ENCODE data around the gene MARCKS. TPM values are rescaled to one million over a fixed set of nuclear protein-coding genes. Genes with fewer than 3 reads are reported as not detected.

MARCKS gene
- total RNA-seq, 1 experiment from 2014 or later: 49.6 TPM

- DNase-seq (ENCODE audit: low spot score): no peak
Measured at GRCh38 chr6:113853252-113853651, 3.9 kb upstream of the MARCKS start.

- peak; percentile 54 for DNase-seq (ENCODE audit: low spot score)
Measured at GRCh38 chr6:113854531-113855499, 2.3 kb upstream of the MARCKS start.

DNA sequence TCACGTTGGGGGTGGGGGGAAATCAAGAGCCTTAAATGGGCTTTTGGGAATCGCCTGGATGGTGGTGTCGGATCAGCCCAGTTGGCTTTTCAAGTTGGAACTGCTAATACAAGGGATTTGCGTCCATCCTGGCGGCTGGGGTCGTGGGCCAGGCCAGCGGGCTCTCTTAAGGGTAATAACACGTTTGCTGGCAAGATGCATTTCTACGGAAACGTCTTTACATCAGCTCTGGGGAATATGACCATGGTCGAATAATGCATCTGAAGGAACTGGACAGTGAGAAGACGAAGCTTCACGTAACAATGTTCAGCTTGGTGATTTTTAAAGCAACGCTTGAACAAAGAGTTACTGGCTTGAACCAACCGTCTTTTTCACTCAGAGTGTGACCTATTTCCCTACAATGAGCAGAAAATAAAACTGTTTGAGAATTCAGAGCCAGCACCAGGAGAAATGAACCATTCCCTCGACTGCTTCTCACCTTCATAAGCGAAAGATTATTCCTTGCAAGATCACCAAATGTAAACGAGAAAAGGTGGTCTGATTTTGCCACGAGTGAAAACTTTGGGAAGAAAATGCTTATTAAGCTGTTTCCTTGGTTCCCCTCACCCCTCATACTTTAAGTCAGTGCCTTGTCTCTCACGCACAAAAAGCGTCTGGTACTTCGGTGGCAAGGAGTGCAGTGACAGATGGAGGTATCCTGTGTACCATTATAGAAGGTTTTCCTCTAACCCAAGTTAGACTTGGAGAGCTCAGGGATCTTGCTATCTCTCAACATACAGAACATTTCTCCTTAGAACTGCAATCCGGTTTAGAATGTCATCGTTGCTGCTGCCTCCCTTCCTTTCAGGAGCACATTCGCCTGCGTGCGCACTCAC is 1.4 kb upstream of the MARCKS start:
- DNase-seq (ENCODE audit: low spot score): peak; percentile 71

GRCh38 chr6:113856375-113856624 is 845 bp upstream of the MARCKS start:
- no peak for DNase-seq (ENCODE audit: low spot score)

DNA sequence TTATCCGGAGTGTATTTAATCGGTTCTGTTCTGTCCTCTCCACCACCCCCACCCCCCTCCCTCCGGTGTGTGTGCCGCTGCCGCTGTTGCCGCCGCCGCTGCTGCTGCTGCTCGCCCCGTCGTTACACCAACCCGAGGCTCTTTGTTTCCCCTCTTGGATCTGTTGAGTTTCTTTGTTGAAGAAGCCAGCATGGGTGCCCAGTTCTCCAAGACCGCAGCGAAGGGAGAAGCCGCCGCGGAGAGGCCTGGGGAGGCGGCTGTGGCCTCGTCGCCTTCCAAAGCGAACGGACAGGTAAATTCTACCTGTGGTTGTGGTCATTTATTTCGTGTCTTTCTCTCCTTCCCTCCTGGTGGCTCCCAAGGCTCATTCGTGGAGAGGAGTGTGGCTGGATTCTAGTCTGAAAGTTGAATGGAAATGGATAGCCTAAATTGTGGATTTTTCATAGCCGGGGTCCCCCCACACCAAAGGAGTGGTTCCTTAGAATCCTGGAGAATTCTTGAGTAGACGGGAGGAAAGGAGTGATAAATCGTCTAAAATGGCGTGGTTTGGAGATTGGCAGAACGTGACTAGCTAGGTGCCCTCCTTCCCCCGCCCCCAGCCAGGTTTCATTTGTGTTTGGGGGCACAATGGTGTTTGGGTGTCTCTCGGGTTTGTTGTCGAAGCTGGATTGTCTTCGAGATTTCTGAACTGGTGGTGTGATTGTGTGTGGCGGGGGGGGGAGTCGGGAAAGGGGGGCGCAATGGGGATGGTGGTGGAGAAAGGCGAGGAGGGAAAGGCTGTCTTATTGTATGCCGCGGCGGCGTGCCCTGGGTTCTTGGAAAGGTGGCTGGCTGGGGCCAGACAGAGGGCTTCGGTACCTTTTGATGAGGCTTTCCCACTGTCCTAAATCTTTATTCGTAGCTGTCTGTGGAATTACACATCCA is 673 bp downstream of the MARCKS start:
- DNase-seq (ENCODE audit: low spot score): peak; percentile 62

DNA sequence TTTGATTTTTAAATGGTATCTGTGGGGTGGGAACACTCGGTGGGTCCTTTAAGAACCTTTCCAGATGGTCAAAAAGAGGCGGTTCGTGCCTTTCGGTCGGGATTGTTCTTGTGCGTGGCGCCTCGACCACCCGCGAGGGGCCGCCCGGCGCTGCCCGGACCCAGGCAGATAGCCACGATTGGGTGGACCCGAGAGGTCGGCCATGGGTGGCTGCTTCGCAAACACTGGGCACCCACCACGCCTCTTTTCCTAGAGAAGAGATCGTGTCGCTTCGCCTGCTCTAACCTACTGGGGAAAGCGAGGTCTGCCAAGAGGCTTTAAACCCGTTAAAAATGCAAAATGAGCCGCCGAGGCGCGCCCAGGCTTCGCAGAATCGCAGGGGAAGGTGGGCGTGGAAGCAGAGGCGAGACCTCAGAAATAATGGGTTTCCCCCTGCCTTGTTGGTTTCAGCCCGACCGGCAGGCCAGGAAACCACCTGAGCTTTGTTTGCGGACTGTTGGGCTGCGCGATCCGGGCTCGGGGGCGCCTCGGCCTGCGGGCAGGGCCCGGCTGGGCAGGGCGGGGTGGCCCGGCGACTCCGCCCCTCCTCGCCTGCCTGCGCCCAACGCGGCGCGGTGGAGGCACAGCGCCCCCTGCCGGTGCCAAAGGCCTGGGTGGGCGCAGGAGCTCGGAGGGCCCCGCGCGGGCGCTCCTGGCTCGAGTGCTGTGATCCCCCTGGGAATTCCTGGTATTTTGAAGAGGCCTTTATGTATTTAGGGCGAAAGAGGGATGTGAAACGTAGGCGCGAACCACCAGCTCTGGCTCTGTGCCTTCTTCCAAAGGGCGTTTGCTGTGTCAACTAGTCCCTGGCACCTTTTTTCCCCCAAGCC is 1.6 kb downstream of the MARCKS start:
- DNase-seq (ENCODE audit: low spot score): peak; percentile 91

DNA sequence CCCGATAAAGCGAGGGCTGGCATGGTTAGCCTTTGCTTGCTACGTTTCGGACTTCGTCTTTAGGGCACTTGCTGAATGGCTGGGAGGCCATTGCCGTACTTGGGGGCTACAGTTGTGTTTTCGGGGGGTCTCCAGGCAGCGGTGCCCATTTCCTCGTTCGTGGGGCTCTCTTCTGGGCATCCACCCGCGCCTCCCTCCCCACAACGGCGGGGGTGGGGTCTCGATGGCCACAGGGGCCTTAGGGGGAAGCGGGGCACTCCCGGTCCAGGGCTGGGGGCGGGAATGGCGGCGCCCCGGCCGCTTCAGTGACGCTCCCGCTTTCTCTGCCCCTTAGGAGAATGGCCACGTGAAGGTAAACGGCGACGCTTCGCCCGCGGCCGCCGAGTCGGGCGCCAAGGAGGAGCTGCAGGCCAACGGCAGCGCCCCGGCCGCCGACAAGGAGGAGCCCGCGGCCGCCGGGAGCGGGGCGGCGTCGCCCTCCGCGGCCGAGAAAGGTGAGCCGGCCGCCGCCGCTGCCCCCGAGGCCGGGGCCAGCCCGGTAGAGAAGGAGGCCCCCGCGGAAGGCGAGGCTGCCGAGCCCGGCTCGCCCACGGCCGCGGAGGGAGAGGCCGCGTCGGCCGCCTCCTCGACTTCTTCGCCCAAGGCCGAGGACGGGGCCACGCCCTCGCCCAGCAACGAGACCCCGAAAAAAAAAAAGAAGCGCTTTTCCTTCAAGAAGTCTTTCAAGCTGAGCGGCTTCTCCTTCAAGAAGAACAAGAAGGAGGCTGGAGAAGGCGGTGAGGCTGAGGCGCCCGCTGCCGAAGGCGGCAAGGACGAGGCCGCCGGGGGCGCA is 2.4 kb downstream of the MARCKS start:
- peak; percentile 38 for DNase-seq (ENCODE audit: low spot score)

GRCh38 chr6:113860181-113860955 is 3.2 kb downstream of the MARCKS start:
- DNase-seq (ENCODE audit: low spot score): no peak

DNA sequence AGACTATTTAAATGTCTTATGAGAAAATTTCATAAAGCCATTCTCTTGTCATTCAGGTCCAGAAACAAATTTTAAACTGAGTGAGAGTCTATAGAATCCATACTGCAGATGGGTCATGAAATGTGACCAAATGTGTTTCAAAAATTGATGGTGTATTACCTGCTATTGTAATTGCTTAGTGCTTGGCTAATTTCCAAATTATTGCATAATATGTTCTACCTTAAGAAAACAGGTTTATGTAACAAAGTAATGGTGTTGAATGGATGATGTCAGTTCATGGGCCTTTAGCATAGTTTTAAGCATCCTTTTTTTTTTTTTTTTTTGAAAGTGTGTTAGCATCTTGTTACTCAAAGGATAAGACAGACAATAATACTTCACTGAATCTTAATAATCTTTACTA is 5.0 kb downstream of the MARCKS start:
- no peak for DNase-seq (ENCODE audit: low spot score)

GRCh38 chr6:113870917-113871316 is 13.8 kb downstream of the MARCKS start:
- DNase-seq (ENCODE audit: low spot score): no peak

DNA sequence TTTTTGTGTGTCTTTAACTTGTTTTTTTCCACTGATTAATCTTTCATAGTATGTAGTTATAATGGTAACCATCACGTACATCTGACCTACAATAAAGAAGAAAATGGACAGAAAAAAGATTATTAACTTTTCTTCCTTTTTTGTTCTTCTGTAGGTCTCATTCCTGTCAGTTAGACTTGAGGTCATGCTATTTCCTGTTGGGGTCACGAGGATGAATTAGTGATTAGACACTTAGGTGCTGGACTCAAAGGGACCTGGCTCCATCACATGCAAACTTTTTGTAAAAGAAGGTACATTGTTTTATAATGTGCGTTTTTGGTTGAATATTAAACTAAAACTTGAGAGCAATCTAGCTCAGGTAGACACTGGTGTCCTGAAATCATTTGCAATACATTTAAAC is 14.8 kb downstream of the MARCKS start:
- DNase-seq (ENCODE audit: low spot score): no peak

DNA sequence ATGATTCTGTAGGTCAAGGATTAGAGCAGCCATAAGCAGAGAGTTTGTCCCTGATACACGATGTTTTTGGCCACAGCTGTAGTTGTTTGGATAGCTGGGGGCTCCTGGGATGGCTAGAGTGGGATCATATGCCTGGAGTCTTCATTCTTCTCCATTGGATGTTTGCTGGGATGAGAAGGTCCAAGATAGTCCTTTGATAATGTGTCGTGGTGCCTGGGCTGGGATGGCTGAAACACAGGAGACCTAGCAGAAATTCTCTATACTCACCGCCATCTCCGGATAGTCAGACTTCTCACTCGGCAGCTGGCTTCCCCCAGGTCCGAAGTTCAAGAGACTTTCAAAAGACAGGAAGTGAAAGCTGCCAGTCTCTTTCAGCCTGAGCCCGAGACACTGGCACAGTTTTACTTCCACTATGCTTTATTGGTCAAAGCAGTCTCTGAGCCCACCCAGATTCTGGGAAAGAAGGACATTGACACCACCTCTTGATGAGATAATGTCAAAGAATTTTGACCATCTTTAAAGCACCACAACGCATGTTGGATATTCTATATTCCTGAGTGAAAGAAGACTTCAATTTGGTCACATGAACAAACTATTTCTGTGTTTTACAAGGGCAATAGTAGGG is 16.0 kb downstream of the MARCKS start:
- peak; percentile 86 for DNase-seq (ENCODE audit: low spot score)

- DNase-seq (ENCODE audit: low spot score): no peak
Measured at GRCh38 chr6:113875470-113875869, 18.3 kb downstream of the MARCKS start.

DNA sequence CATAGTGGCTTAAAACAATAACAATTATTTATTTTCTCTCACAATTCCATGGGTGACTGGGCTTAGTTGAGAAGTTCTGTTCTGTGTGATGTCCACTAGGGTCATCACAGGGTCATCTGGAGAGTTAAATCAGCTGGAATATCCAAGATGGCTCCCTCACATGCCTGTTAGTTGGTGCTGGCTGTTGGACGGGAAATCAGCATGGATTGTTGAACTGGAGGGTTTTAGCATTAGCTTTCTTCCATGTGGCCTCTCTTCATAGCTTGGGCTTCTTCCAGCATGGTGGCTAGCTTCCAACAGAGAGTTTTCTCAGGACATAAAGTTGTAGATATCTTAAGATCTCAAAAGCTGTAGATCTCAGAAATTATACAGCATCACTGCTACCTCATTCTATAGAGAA is 19.6 kb downstream of the MARCKS start:
- DNase-seq (ENCODE audit: low spot score): no peak

GRCh38 chr6:113879186-113880096 is 22.3 kb downstream of the MARCKS start:
- peak; percentile 84 for DNase-seq (ENCODE audit: low spot score)

GRCh38 chr6:113881478-113881980 is 24.4 kb downstream of the MARCKS start:
- DNase-seq (ENCODE audit: low spot score): no peak

Data from HT-29 (cell line).